Ramos (cell line): ENCODE data around the gene SLC2A13.
"Not testable (repeated sequence)": the region's sequence is repeated elsewhere in the genome, so short reads cannot be mapped to it uniquely, and the experiment has no call there.

Experiments
- in situ Hi-C: fragments of 300-500 bp; cut with MboI; formaldehyde crosslinking; loops from one replicate; pipeline ENCODE4 v1.14.3; 2022; ENCODE audit warnings: low sequenced_read_pairs; ENCODE audit not compliant: unreplicated experiment

Gene SLC2A13

GRCh38 chr12:39788239-39788638, 317.6 kb downstream of the SLC2A13 start:
- in situ Hi-C loops = no loop called here

GRCh38 chr12:39785814-39786213, 320.1 kb downstream of the SLC2A13 start:
- in situ Hi-C loops = not testable (repeated sequence)

- in situ Hi-C loops = no loop called here
Measured at GRCh38 chr12:39782026-39782545, 323.8 kb downstream of the SLC2A13 start.

GRCh38 chr12:39780913-39781446, 324.9 kb downstream of the SLC2A13 start:
- in situ Hi-C loops = no loop called here

- in situ Hi-C loops = no loop called here
Measured at GRCh38 chr12:39780411-39780912, 325.4 kb downstream of the SLC2A13 start.

- in situ Hi-C loops = no loop called here
Measured at GRCh38 chr12:39779768-39780340, 326.0 kb downstream of the SLC2A13 start.

GRCh38 chr12:39777465-39777864, 328.4 kb downstream of the SLC2A13 start:
- in situ Hi-C loops = no loop called here

GRCh38 chr12:39773266-39773665, 332.6 kb downstream of the SLC2A13 start:
- in situ Hi-C loops = no loop called here

GRCh38 chr12:39772821-39773259, 333.0 kb downstream of the SLC2A13 start:
- in situ Hi-C loops = no loop called here

GRCh38 chr12:39771456-39771855, 334.4 kb downstream of the SLC2A13 start:
- in situ Hi-C loops = no loop called here

GRCh38 chr12:39764944-39765560, 340.8 kb downstream of the SLC2A13 start:
- in situ Hi-C loops = no loop called here

GRCh38 chr12:39763890-39764169, 342.1 kb downstream of the SLC2A13 start:
- in situ Hi-C loops = no loop called here

GRCh38 chr12:39763071-39763889, 342.6 kb downstream of the SLC2A13 start:
- in situ Hi-C loops = no loop called here

- in situ Hi-C loops = no loop called here
Measured at GRCh38 chr12:39755478-39755877, 350.4 kb downstream of the SLC2A13 start.

- in situ Hi-C loops = no loop called here
Measured at GRCh38 chr12:39752482-39753137, 353.3 kb downstream of the SLC2A13 start.

- in situ Hi-C loops = not testable (repeated sequence)
Measured at GRCh38 chr12:39746151-39746550, 359.7 kb downstream of the SLC2A13 start.

- in situ Hi-C loops = no loop called here
Measured at GRCh38 chr12:39743655-39744054, 362.2 kb downstream of the SLC2A13 start.

GRCh38 chr12:39736406-39736805, 369.5 kb downstream of the SLC2A13 start:
- in situ Hi-C loops = no loop called here

- in situ Hi-C loops = no loop called here
Measured at GRCh38 chr12:39723831-39724230, 382.1 kb downstream of the SLC2A13 start.

- in situ Hi-C loops = no loop called here
Measured at GRCh38 chr12:39722504-39722903, 383.4 kb downstream of the SLC2A13 start.
